ENCODE data around the gene OLFM4. TPM values are rescaled to one million over a fixed set of nuclear protein-coding genes. Genes with fewer than 3 reads are reported as not detected.
"Not testable (repeated sequence)": the region's sequence is repeated elsewhere in the genome, so short reads cannot be mapped to it uniquely, and the experiment has no call there.

Gene OLFM4
- total and polyA plus RNA-seq, 5 experiments from 2014 or later = not detected

GRCh38 chr13:53001444-53002225 is 27.0 kb upstream of the OLFM4 start:
- POLR2A ChIA-PET = no interaction called here
- Mint-ChIP-seq H3K4me1 (peaks cover 0 to 4% (median 0%) of the 10 kb centered on the region in 4 donors), H3K4me3 (no peak overlapping the region), H3K36me3 (no peaks in the 10 kb centered on the region), H3K27me3 (peaks cover 5 to 27% (median 16%) of the 10 kb centered on the region in 5 donors), H3K27ac (no peak overlapping the region), H3K9me3 (peaks cover 0 to 3% (median 0%) of the 10 kb centered on the region in 9 donors)
- DNase-seq (no peak), ATAC-seq (no peak)

- H3K9me3 Mint-ChIP-seq = peaks cover 0 to 3% (median 0%) of the 10 kb centered on the region in 9 donors
Measured at GRCh38 chr13:53004573-53004972, 24.0 kb upstream of the OLFM4 start.

GRCh38 chr13:53005626-53006025 is 23.0 kb upstream of the OLFM4 start:
- H3K4me3 Mint-ChIP-seq = no peak overlapping the region
- H3K27me3 Mint-ChIP-seq = peaks cover 7 to 22% (median 19%) of the 10 kb centered on the region in 5 donors
- no peaks in the 10 kb centered on the region for H3K9me3 Mint-ChIP-seq
- no peak overlapping the region for H3K27ac Mint-ChIP-seq
- no peak for DNase-seq
- H3K4me1 Mint-ChIP-seq = no peaks in the 10 kb centered on the region
- ATAC-seq = no peak
- H3K36me3 Mint-ChIP-seq = no peaks in the 10 kb centered on the region
- POLR2A ChIA-PET = no interaction called here

More at GRCh38 chr13:53004573-53004972, 24.0 kb upstream of the OLFM4 start:
- ATAC-seq (no peak), DNase-seq (no peak)
- POLR2A ChIA-PET = no interaction called here
- Mint-ChIP-seq H3K4me3 (no peak overlapping the region), H3K36me3 (no peaks in the 10 kb centered on the region), H3K27me3 (peaks cover 7 to 22% (median 21%) of the 10 kb centered on the region in 5 donors), H3K4me1 (peaks cover 0 to under 1% (median 0%) of the 10 kb centered on the region in 4 donors), H3K27ac (no peak overlapping the region)

GRCh38 chr13:53007872-53008271 is 20.7 kb upstream of the OLFM4 start:
- no peaks in the 10 kb centered on the region for H3K9me3 Mint-ChIP-seq
- POLR2A ChIA-PET = no interaction called here
- H3K27ac Mint-ChIP-seq = no peak overlapping the region
- DNase-seq (no peak), ATAC-seq (no peak)
- H3K27me3 Mint-ChIP-seq = peaks cover 14 to 25% (median 19%) of the 10 kb centered on the region in 5 donors
- no peaks in the 10 kb centered on the region for H3K4me1 Mint-ChIP-seq
- no peak overlapping the region for H3K4me3 Mint-ChIP-seq
- no peaks in the 10 kb centered on the region for H3K36me3 Mint-ChIP-seq

GRCh38 chr13:53010374-53011105 is 18.1 kb upstream of the OLFM4 start:
- Mint-ChIP-seq H3K27ac (no peak overlapping the region), H3K36me3 (no peaks in the 10 kb centered on the region), H3K4me3 (no peak overlapping the region), H3K27me3 (peaks cover 12 to 22% (median 19%) of the 10 kb centered on the region in 5 donors), H3K4me1 (no peaks in the 10 kb centered on the region), H3K9me3 (peaks cover 0 to 4% (median 0%) of the 10 kb centered on the region in 9 donors)
- ATAC-seq (no peak), DNase-seq (no peak)
- POLR2A ChIA-PET = no interaction called here

GRCh38 chr13:53012707-53013106 is 15.9 kb upstream of the OLFM4 start:
- H3K36me3 Mint-ChIP-seq = no peaks in the 10 kb centered on the region
- no peak overlapping the region for H3K4me3 Mint-ChIP-seq
- no peaks in the 10 kb centered on the region for H3K4me1 Mint-ChIP-seq
- POLR2A ChIA-PET = no interaction called here
- peaks cover 11 to 23% (median 15%) of the 10 kb centered on the region in 5 donors for H3K27me3 Mint-ChIP-seq
- ATAC-seq = no peak
- no peak for DNase-seq
- H3K9me3 Mint-ChIP-seq = peaks cover 0 to 8% (median 2%) of the 10 kb centered on the region in 9 donors
- no peak overlapping the region for H3K27ac Mint-ChIP-seq

GRCh38 chr13:53013113-53013512 is 15.5 kb upstream of the OLFM4 start:
- peaks cover 0 to 8% (median 2%) of the 10 kb centered on the region in 9 donors for H3K9me3 Mint-ChIP-seq
- DNase-seq = no peak
- H3K27ac Mint-ChIP-seq = no peak overlapping the region
- POLR2A ChIA-PET = no interaction called here
- H3K4me3 Mint-ChIP-seq = no peak overlapping the region
- H3K4me1 Mint-ChIP-seq = no peaks in the 10 kb centered on the region
- H3K36me3 Mint-ChIP-seq = no peaks in the 10 kb centered on the region
- no peak for ATAC-seq
- peaks cover 8 to 21% (median 15%) of the 10 kb centered on the region in 5 donors for H3K27me3 Mint-ChIP-seq

- ATAC-seq, POLR2A ChIA-PET: not testable (repeated sequence)
Measured at GRCh38 chr13:53014018-53014417, 14.6 kb upstream of the OLFM4 start.

GRCh38 chr13:53014495-53015443 is 13.8 kb upstream of the OLFM4 start:
- Mint-ChIP-seq H3K27ac (no peak overlapping the region), H3K9me3 (peaks cover 0 to 8% (median 2%) of the 10 kb centered on the region in 9 donors), H3K27me3 (peaks cover 8 to 23% (median 15%) of the 10 kb centered on the region in 5 donors), H3K4me3 (no peak overlapping the region), H3K4me1 (no peaks in the 10 kb centered on the region), H3K36me3 (no peaks in the 10 kb centered on the region)
- ATAC-seq = no peak
- POLR2A ChIA-PET = no interaction called here
- DNase-seq = no peak

More at GRCh38 chr13:53014018-53014417, 14.6 kb upstream of the OLFM4 start:
- not testable (repeated sequence) for H3K4me3 Mint-ChIP-seq, H3K36me3 Mint-ChIP-seq, H3K9me3 Mint-ChIP-seq, DNase-seq, H3K27ac Mint-ChIP-seq, H3K4me1 Mint-ChIP-seq
- peaks cover 8 to 23% (median 15%) of the 10 kb centered on the region in 5 donors for H3K27me3 Mint-ChIP-seq

GRCh38 chr13:53015971-53016370 is 12.6 kb upstream of the OLFM4 start:
- no peaks in the 10 kb centered on the region for H3K36me3 Mint-ChIP-seq
- POLR2A ChIA-PET = no interaction called here

GRCh38 chr13:53017433-53017970 is 11.1 kb upstream of the OLFM4 start:
- H3K27me3 Mint-ChIP-seq = peaks cover 2 to 23% (median 10%) of the 10 kb centered on the region in 5 donors
- peak overlapping the region in 1 of 10 donors; percentile 65 for H3K27ac Mint-ChIP-seq
- no peaks in the 10 kb centered on the region for H3K36me3 Mint-ChIP-seq
- POLR2A ChIA-PET = no interaction called here
- H3K9me3 Mint-ChIP-seq = peaks cover 0 to 8% (median 2%) of the 10 kb centered on the region in 9 donors
- no peak for DNase-seq
- no peak for ATAC-seq
- no peaks in the 10 kb centered on the region for H3K4me1 Mint-ChIP-seq
- no peak overlapping the region for H3K4me3 Mint-ChIP-seq

More at GRCh38 chr13:53015971-53016370, 12.6 kb upstream of the OLFM4 start:
- DNase-seq (no peak), ATAC-seq (no peak)
- H3K4me3 Mint-ChIP-seq = no peak overlapping the region
- H3K27me3 Mint-ChIP-seq = peaks cover 7 to 23% (median 15%) of the 10 kb centered on the region in 5 donors
- no peak overlapping the region for H3K27ac Mint-ChIP-seq
- H3K9me3 Mint-ChIP-seq = peaks cover 0 to 8% (median 2%) of the 10 kb centered on the region in 9 donors
- no peaks in the 10 kb centered on the region for H3K4me1 Mint-ChIP-seq

Measured in naive thymus-derived CD8-positive, alpha-beta T cell (primary cell).